K562 (cell line): ENCODE results near the gene PITRM1. TPM values are rescaled to one million over a fixed set of nuclear protein-coding genes. Genes with fewer than 3 reads are reported as not detected.

Experiments
- AFF1 ChIP-seq, 2 experiments: fragments of 450-650 bp; IDR thresholded peaks; 2 replicates each; pipeline ENCODE4 v1.6.1; 2018; ENCODE audit warnings: mild to moderate bottlenecking in 2 of 2, low read depth in 1 of 2; ENCODE audit not compliant: partially characterized antibody in 2 of 2
- CBFA2T3 ChIP-seq: fragments of 450-650 bp; IDR thresholded peaks from 2 replicates; pipeline ENCODE4 v1.6.1; 2017
- CHD4 ChIP-seq: fragments of 200-600 bp; sonication (generic); IDR thresholded peaks from 3 replicates; pipeline ENCODE4 v1.6.1; 2012; ENCODE audit warnings: low read depth, mild to moderate bottlenecking, mixed read lengths, low read length, inconsistent platforms; ENCODE audit not compliant: insufficient read depth, insufficient replicate concordance, poor library complexity, severe bottlenecking
- CREB3 ChIP-seq: fragments of 450-650 bp; conservative IDR thresholded peaks from 2 replicates; pipeline ENCODE4 v1.6.1; 2016; ENCODE audit warnings: missing genetic modification characterization, low read depth, mild to moderate bottlenecking, missing compliant biosample characterization, moderate library complexity
- DIDO1 ChIP-seq: fragments of 450-650 bp; IDR thresholded peaks from 2 replicates; pipeline ENCODE4 v1.6.1; 2016; ENCODE audit warnings: low read depth, missing biosample characterization, missing genetic modification characterization
- ETV1 ChIP-seq: fragments of 450-650 bp; conservative IDR thresholded peaks from 2 replicates; pipeline ENCODE4 v1.6.1; 2016; ENCODE audit warnings: missing genetic modification characterization, control low read depth, low read depth, missing compliant biosample characterization
- GABPB1 ChIP-seq: sonication (generic); formaldehyde crosslinking; IDR thresholded peaks from 2 replicates; pipeline ENCODE4 v1.8.0; 2022; ENCODE audit warnings: mild to moderate bottlenecking, missing genetic modification reagents
- HMBOX1 ChIP-seq: sonication (generic); IDR thresholded peaks from 2 replicates; pipeline ENCODE4 v1.6.1; 2016
- HNRNPH1 ChIP-seq: fragments of 200-400 bp; formaldehyde crosslinking; optimal IDR thresholded peaks from 2 replicates; pipeline ENCODE3; 2017; ENCODE audit warnings: low read depth, mild to moderate bottlenecking, low read length, moderate library complexity
- JUNB ChIP-seq: fragments of 450-650 bp; formaldehyde crosslinking; conservative IDR thresholded peaks from 2 replicates; pipeline ENCODE4 v1.4.0; 2020; ENCODE audit warnings: mild to moderate bottlenecking
- KAT2B ChIP-seq: IDR thresholded peaks from one replicate; pipeline ENCODE4 v1.6.1; 2012; ENCODE audit warnings: low read depth, mild to moderate bottlenecking, control low read depth, inconsistent platforms, low read length, moderate library complexity
- LCOR ChIP-seq: sonication (generic); formaldehyde crosslinking; IDR thresholded peaks from 2 replicates; pipeline ENCODE4 v1.8.0; 2022; ENCODE audit warnings: mild to moderate bottlenecking, missing genetic modification reagents
- MED1 ChIP-seq: sonication (generic); formaldehyde crosslinking; IDR thresholded peaks from 2 replicates; pipeline ENCODE4 v1.8.1; 2023; ENCODE audit warnings: missing genetic modification reagents, borderline replicate concordance
- NCOA4 ChIP-seq: fragments of 450-650 bp; IDR thresholded peaks from 2 replicates; pipeline ENCODE4 v1.6.1; 2018; ENCODE audit warnings: mild to moderate bottlenecking; ENCODE audit not compliant: partially characterized antibody
- ZBTB5 ChIP-seq: fragments of 450-650 bp; IDR thresholded peaks from 2 replicates; pipeline ENCODE4 v1.6.1; 2017; ENCODE audit warnings: antibody characterized with exemption
- ZC3H4 ChIP-seq: sonication (generic); formaldehyde crosslinking; IDR thresholded peaks from 2 replicates; pipeline ENCODE4 v1.9.0; 2021; ENCODE audit warnings: missing genetic modification reagents, borderline replicate concordance
- ZC3H8 ChIP-seq: fragments of 450-650 bp; IDR thresholded peaks from 2 replicates; pipeline ENCODE4 v1.6.1; 2017
- polyA plus RNA-seq, 8 experiments: library from polyadenylated mRNA; depleted of rRNA in 4 of 8; stranded (reverse) in 5 of 8; unstranded in 3 of 8; fragments of >200 nt; fragmentation: Nextera tagmentation in 2 of 8; fragmentation: Illumina TruSeq in 1 of 8; extraction: Ambion mirVana in 2 of 8; extraction: Trizol in 1 of 8; gene quantifications; 2 replicates each; pipeline versions ENCODE4 v1.2.1 to v1.2.3, GENCODE V29; 2011 to 2014; ENCODE audit warnings: inconsistent platforms in 1 of 8, missing spikeins in 1 of 8
- total RNA-seq, 7 experiments: library from RNA; depleted of rRNA in 6 of 7; stranded (reverse); fragments of >200 nt in 6 of 7; fragmentation: Illumina TruSeq in 2 of 7; extraction: Trizol in 2 of 7; gene quantifications; 2 replicates each; pipeline versions ENCODE4 v1.2.1 to v1.2.3, GENCODE V29; 2011 to 2021; ENCODE audit warnings: low replicate concordance in 1 of 7

Gene PITRM1
- total and polyA plus RNA-seq, 9 of the 15 experiments (the other 6 are each of a cell fraction or from before 2014, with no cell fraction given): 21.1 to 70.4 (median 39.7) TPM

- TF ChIP-seq KAT2B: no peak
- TF ChIP-seq LCOR (CRISPR knock-in tag): peak; percentile 94
- TF ChIP-seq JUNB (CRISPR knock-in tag): no peak
- no peak for TF ChIP-seq CHD4
- TF ChIP-seq ETV1 (tag): peak; percentile 75
- no peak for TF ChIP-seq ZC3H8
- no peak for TF ChIP-seq DIDO1
- TF ChIP-seq HMBOX1: peak; percentile 71
- no peak for TF ChIP-seq ZBTB5
- no peak for TF ChIP-seq MED1 (CRISPR knock-in tag)
- TF ChIP-seq GABPB1 (CRISPR knock-in tag): no peak
- no peak for TF ChIP-seq HNRNPH1
- no peak for TF ChIP-seq AFF1 (IDR thresholded peaks at IDR 0.05; ENCODE audit: low read depth in 1 of 2, partially characterized antibody in 2 of 2)
- TF ChIP-seq CBFA2T3: peak; percentile 37
- TF ChIP-seq CREB3 (tag): no peak; the same call in 1 of the 2 replicates
- no peak for TF ChIP-seq ZC3H4 (CRISPR knock-in tag)
- TF ChIP-seq NCOA4: no peak
Measured at GRCh38 chr10:3095373-3096139, 77.0 kb downstream of the PITRM1 start (continued).
